ENCODE results near the gene RCBTB1.
"Not testable (repeated sequence)": the region's sequence is repeated elsewhere in the genome, so short reads cannot be mapped to it uniquely, and the experiment has no call there.

Gene RCBTB1

GRCh38 chr13:49602615-49603014, 17.3 kb upstream of the RCBTB1 start:
- DNase-seq: not testable (repeated sequence)

- no peak for DNase-seq
These were observed 16.6 kb upstream of the RCBTB1 start for GRCh38 chr13:49602005-49602404.

- no peak for DNase-seq
These were observed 11.8 kb upstream of the RCBTB1 start for GRCh38 chr13:49597043-49597641.

GRCh38 chr13:49596221-49596620, 10.9 kb upstream of the RCBTB1 start:
- no peak for DNase-seq

GRCh38 chr13:49594576-49594975, 9.2 kb upstream of the RCBTB1 start:
- no peak for DNase-seq

GRCh38 chr13:49593876-49594275, 8.5 kb upstream of the RCBTB1 start:
- DNase-seq: not testable (repeated sequence)

- DNase-seq: not testable (repeated sequence)
These were observed 5.4 kb upstream of the RCBTB1 start for GRCh38 chr13:49590714-49591113.

- no peak for DNase-seq
These were observed 2.0 kb upstream of the RCBTB1 start for GRCh38 chr13:49587311-49587847.

- DNase-seq: no peak
These were observed 1.4 kb upstream of the RCBTB1 start for GRCh38 chr13:49586717-49587116.

- DNase-seq: no peak
These were observed 581 bp downstream of the RCBTB1 start for GRCh38 chr13:49584771-49585182.

GRCh38 chr13:49580980-49581680, 4.2 kb downstream of the RCBTB1 start:
- DNase-seq: no peak

- DNase-seq: no peak
These were observed 5.9 kb downstream of the RCBTB1 start for GRCh38 chr13:49579501-49579900.

- DNase-seq: no peak
These were observed 13.8 kb downstream of the RCBTB1 start for GRCh38 chr13:49571299-49572240.

GRCh38 chr13:49569993-49570689, 15.2 kb downstream of the RCBTB1 start:
- no peak for DNase-seq

- DNase-seq: no peak
These were observed 17.9 kb downstream of the RCBTB1 start for GRCh38 chr13:49567491-49567890.

- DNase-seq: no peak
These were observed 18.9 kb downstream of the RCBTB1 start for GRCh38 chr13:49566461-49566860.

- DNase-seq: not testable (repeated sequence)
These were observed 19.9 kb downstream of the RCBTB1 start for GRCh38 chr13:49565461-49565860.

- no peak for DNase-seq
These were observed 21.8 kb downstream of the RCBTB1 start for GRCh38 chr13:49563516-49563915.

- DNase-seq: no peak
These were observed 24.3 kb downstream of the RCBTB1 start for GRCh38 chr13:49561062-49561410.

GRCh38 chr13:49560270-49561061, 24.9 kb downstream of the RCBTB1 start:
- no peak for DNase-seq

GRCh38 chr13:49559006-49559405, 26.4 kb downstream of the RCBTB1 start:
- DNase-seq: no peak

- no peak for DNase-seq
These were observed 31.0 kb downstream of the RCBTB1 start for GRCh38 chr13:49554387-49554786.
